MCF 10A (cell line): Measurements from ENCODE around the gene TRIM7. TPM values are rescaled to one million over a fixed set of nuclear protein-coding genes. Genes with fewer than 3 reads are reported as not detected.

Experiments used
- BruUV-seq: library from RNA; stranded (reverse); fragments of 400-500 nt; replicated peaks from 2 replicates; lab custom pipeline; 2021; lab: Mats Ljungman, UMichigan
- CTCF ChIA-PET: fragments of 300-600 bp; sonication (Branson Sonifier 250); formaldehyde crosslinking; extraction: SDS; loops from one replicate; lab custom pipeline; 2021; ENCODE audit warnings: antibody characterized with exemption, inconsistent platforms; lab: Yijun Ruan, JAX
- POLR2A ChIA-PET: fragments of 300-600, 350-650 bp; sonication (Branson Sonifier 250); formaldehyde crosslinking; extraction: SDS; loops from one replicate; lab custom pipeline; 2020; ENCODE audit warnings: antibody characterized with exemption, inconsistent platforms; lab: Yijun Ruan, JAX
- DNase-seq: peaks from one replicate; pipeline ENCODE4 v3.0.0-alpha.2; 2018; ENCODE audit not compliant: unreplicated experiment
- H3K27ac Mint-ChIP-seq: one replicate; pipeline ENCODE4 v1.8.0; 2022; ENCODE audit warnings: mild to moderate bottlenecking, low read depth, mixed read lengths; ENCODE audit not compliant: unreplicated experiment
- H3K27me3 Mint-ChIP-seq: one replicate; pipeline ENCODE4 v1.8.0; 2022; ENCODE audit warnings: mixed read lengths; ENCODE audit not compliant: insufficient read depth, unreplicated experiment
- H3K36me3 Mint-ChIP-seq: one replicate; pipeline ENCODE4 v1.8.0; 2022; ENCODE audit warnings: mild to moderate bottlenecking, moderate library complexity, mixed read lengths; ENCODE audit not compliant: insufficient read depth, unreplicated experiment
- H3K4me1 Mint-ChIP-seq: one replicate; pipeline ENCODE4 v1.8.0; 2022; ENCODE audit warnings: mixed read lengths; ENCODE audit not compliant: insufficient read depth, unreplicated experiment
- H3K4me3 Mint-ChIP-seq: one replicate; pipeline ENCODE4 v1.8.0; 2022; ENCODE audit warnings: mild to moderate bottlenecking, moderate library complexity, mixed read lengths; ENCODE audit not compliant: unreplicated experiment
- H3K9me3 Mint-ChIP-seq: one replicate; pipeline ENCODE4 v1.8.0; 2022; ENCODE audit warnings: mixed read lengths; ENCODE audit not compliant: unreplicated experiment
- intact Hi-C: fragments of 100-400 bp; cut with micrococcal nuclease; formaldehyde crosslinking; loops from 2 replicates; pipeline ENCODE4 v1.14.1; 2022
- total RNA-seq: library from RNA; stranded (reverse); gene quantifications from 2 replicates; pipeline ENCODE4 v1.2.3, GENCODE V29; 2022
- TF ChIP-seq, protein P1 (sequence below): fragments of 200-600 bp; IDR thresholded peaks from one replicate; pipeline ENCODE4 v1.8.0; 2022; ENCODE audit warnings: antibody characterized with exemption, mild to moderate bottlenecking; ENCODE audit not compliant: unreplicated experiment

TRIM7 gene
- total RNA-seq, 1 experiment from 2014 or later, result 26.3 TPM

DNA sequence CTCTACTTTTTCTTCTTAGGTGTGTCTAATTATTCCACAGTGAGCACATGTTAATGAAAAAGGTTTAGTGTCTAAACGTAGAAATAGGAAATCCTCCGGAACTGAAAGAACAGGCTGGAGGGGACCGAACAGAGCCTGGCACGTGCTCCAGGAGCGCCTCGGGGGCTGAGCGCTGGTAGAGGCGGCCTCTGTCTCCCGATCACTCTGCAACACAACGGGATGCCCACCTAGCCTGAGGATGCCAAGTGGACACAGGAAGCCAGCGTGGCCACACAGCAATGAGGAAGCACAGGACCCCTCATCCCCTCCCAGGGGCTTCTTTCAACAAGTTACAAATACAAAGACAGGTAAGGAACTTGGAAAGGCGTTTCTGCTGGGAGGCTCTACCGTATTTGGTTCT lies 19.4 kb downstream of the TRIM7 start:
- TF ChIP-seq, protein P1, sequence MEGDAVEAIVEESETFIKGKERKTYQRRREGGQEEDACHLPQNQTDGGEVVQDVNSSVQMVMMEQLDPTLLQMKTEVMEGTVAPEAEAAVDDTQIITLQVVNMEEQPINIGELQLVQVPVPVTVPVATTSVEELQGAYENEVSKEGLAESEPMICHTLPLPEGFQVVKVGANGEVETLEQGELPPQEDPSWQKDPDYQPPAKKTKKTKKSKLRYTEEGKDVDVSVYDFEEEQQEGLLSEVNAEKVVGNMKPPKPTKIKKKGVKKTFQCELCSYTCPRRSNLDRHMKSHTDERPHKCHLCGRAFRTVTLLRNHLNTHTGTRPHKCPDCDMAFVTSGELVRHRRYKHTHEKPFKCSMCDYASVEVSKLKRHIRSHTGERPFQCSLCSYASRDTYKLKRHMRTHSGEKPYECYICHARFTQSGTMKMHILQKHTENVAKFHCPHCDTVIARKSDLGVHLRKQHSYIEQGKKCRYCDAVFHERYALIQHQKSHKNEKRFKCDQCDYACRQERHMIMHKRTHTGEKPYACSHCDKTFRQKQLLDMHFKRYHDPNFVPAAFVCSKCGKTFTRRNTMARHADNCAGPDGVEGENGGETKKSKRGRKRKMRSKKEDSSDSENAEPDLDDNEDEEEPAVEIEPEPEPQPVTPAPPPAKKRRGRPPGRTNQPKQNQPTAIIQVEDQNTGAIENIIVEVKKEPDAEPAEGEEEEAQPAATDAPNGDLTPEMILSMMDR, result no peak
- Mint-ChIP-seq H3K27ac (no peak overlapping the region), H3K4me3 (no peak overlapping the region), H3K9me3 (no peaks in the 10 kb centered on the region), H3K36me3 (peaks cover 26% of the 10 kb centered on the region), H3K4me1 (peaks cover 12% of the 10 kb centered on the region), H3K27me3 (no peaks in the 10 kb centered on the region)
- CTCF ChIA-PET, result interaction anchor here (0.6 to 2.1 kb wide), 14 partner anchors 13 to 412 kb away, joined by 3 to 15 read pairs (median 5); partner anchors contain the start of genes TRIM41 and TRIM7
- POLR2A ChIA-PET, result interaction anchor here (0.6 to 2.6 kb wide), 17 partner anchors 11 to 1110 kb away, joined by 3 to 25 read pairs (median 9); partner anchors contain the start of genes RACK1, TRIM41, TRIM52 and TRIM7
- no TSS peak for BruUV-seq
- DNase-seq, result no peak
- intact Hi-C loops, result loop anchor here (5.0 to 10.0 kb wide), 2 partner anchors 321 to 383 kb away; partner anchors contain the start of genes MGAT1 and ZFP62

DNA sequence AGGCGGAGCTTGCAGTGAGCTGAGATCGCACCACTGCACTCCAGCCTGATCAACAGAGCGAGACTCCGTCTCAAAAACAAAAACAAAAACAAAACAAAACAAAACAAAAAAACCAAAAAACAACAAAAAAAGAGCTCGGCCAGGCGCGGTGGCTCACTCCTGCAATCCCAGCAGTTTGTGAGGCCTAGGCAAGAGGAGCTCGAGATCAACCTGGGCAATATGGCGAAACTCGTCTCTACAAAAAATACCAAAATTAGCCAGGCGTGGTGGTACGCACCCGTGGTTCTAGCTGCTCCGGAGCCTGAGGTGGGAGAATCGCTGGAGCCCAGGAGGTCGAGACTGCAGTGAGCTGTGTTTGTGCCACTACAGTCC lies 20.2 kb downstream of the TRIM7 start:
- Mint-ChIP-seq H3K4me3 (peak overlapping the region; percentile 81), H3K9me3 (no peaks in the 10 kb centered on the region), H3K27me3 (no peaks in the 10 kb centered on the region), H3K4me1 (peaks cover 12% of the 10 kb centered on the region), H3K36me3 (peaks cover 26% of the 10 kb centered on the region), H3K27ac (peak overlapping the region; percentile 94)
- POLR2A ChIA-PET, result interaction anchor here (0.5 to 2.6 kb wide), 24 partner anchors 10 to 1109 kb away, joined by 3 to 25 read pairs (median 6); partner anchors contain the start of genes MGAT1, RACK1, TRIM41 and TRIM52
- TF ChIP-seq, protein P1, result no peak
- no peak for DNase-seq
- no TSS peak for BruUV-seq
- CTCF ChIA-PET, result interaction anchor here (0.6 to 2.1 kb wide), 34 partner anchors 10 to 411 kb away, joined by 3 to 15 read pairs (median 4); partner anchors contain the start of genes TRIM41, TRIM7 and ZFP62
- intact Hi-C loops, result loop anchor here (5.0 to 10.0 kb wide), 3 partner anchors 32 to 383 kb away; partner anchors contain the start of genes MGAT1 and ZFP62

DNA sequence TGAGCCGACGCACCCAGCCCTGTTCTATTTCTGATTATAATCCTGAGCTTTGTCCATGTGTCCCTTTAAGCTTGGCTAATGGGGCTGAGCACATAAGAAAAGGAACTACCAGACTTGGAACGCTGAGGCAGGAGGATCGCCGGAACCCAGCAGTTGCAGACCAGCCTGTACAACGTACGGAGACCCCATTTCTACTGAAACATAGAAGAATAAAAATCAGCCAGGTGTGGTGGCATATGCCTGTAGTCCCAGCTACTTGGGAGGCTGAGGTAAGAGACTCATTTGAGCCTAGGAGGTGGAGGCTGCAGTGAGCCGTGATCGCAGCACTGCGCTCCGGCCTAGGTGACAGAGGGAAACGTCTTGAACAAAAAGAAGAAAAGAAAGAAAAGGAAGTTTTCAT lies 22.3 kb downstream of the TRIM7 start:
- H3K36me3 Mint-ChIP-seq, result peaks cover 5% of the 10 kb centered on the region
- intact Hi-C loops, result loop anchor here (1.0 to 10.0 kb wide), 5 partner anchors 23 to 398 kb away; partner anchors contain the start of gene ZFP62
- TF ChIP-seq, protein P1, result no peak
- DNase-seq, result no peak
- peak overlapping the region; percentile 53 for H3K4me3 Mint-ChIP-seq
- CTCF ChIA-PET, result interaction anchor here (0.6 to 1.6 kb wide), 7 partner anchors 10 to 308 kb away, joined by 3 to 4 read pairs (median 3); no protein-coding TSS in a partner anchor
- no TSS peak for BruUV-seq
- H3K27ac Mint-ChIP-seq, result no peak overlapping the region
- H3K4me1 Mint-ChIP-seq, result peaks cover 12% of the 10 kb centered on the region
- no peaks in the 10 kb centered on the region for H3K9me3 Mint-ChIP-seq
- no peaks in the 10 kb centered on the region for H3K27me3 Mint-ChIP-seq
- POLR2A ChIA-PET, result no interaction called here
